ENCODE data around the gene ADRB2.
A peak's percentile ranks its signal among the peaks of the same experiment; 100 is the strongest.
"Not testable (repeated sequence)": the region's sequence is repeated elsewhere in the genome, so short reads cannot be mapped to it uniquely, and the experiment has no call there.

The ADRB2 gene

GRCh38 chr5:148855249-148856008 is 29.0 kb downstream of the ADRB2 start:
- peak; percentile 59 for DNase-seq (ENCODE audit: low spot score)

GRCh38 chr5:148856009-148856367 is 29.6 kb downstream of the ADRB2 start:
- no peak for DNase-seq (ENCODE audit: low spot score)

- no peak for DNase-seq (ENCODE audit: low spot score)
These were observed 30.0 kb downstream of the ADRB2 start for GRCh38 chr5:148856424-148856823.

DNA sequence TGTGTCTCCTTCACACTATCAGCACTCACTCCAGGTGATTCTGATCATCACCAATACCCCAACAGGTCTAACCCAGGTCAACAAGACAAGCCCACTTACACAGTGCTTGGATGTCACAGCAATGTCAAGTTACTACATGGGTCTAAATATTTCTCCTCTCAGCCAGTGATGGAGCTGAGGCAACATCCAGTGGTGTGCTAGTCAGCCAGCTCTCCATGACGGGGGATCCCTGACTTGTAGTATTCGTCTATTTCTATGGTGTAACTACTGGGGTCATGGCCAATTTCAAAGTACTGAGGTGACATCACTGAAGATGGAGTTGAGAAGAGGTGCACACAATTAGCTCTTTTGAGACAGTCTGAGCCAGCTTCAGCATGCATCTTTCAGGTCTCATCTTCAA is 31.1 kb downstream of the ADRB2 start:
- no peak for DNase-seq (ENCODE audit: low spot score)

DNA sequence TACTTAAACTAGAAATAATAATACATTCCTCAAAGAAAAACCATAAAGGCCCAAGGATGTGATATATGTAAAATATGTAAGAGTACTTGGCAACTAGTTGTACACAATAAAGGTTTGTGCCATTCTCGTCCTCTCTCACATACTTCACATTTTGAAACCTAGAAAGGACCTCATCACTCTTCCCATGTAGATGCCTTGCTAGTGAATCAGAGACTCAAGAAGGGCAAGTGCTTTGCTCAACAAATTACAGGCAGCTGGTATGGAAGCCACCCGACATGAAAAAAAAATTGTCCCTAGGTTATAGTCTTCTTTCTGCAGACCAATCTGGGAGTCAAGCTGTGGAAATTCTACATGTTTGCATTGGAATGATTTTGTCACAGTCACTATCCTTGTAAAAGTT is 31.7 kb downstream of the ADRB2 start:
- DNase-seq (ENCODE audit: low spot score), result no peak

DNA sequence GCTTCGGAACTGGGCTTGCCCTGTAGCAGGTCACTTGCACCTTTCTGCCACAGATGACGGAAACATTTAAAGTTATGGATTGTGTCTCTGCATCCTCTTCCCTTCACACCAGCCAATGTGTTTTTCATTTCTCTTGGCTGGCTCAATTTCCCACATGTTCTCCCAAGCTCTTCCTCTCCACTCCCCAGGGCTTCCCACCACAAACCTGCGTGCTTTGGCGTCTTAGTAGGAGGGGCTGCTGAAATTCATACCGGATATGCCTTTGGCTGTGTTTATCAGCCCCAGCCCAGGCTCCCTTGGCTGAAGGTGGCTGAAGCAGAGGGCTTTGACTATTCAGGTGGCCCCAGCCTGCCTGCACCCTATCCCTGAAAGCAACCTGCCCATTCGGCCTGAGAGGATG is 32.1 kb downstream of the ADRB2 start:
- no peak for DNase-seq (ENCODE audit: low spot score)

GRCh38 chr5:148859703-148860102 is 33.3 kb downstream of the ADRB2 start:
- DNase-seq (ENCODE audit: low spot score), result no peak

- DNase-seq (ENCODE audit: low spot score), result no peak
These were observed 34.2 kb downstream of the ADRB2 start for GRCh38 chr5:148860599-148860998.

GRCh38 chr5:148861088-148861487 is 34.7 kb downstream of the ADRB2 start:
- DNase-seq (ENCODE audit: low spot score), result no peak

GRCh38 chr5:148861696-148862095 is 35.3 kb downstream of the ADRB2 start:
- no peak for DNase-seq (ENCODE audit: low spot score)

- no peak for DNase-seq (ENCODE audit: low spot score)
These were observed 37.9 kb downstream of the ADRB2 start for GRCh38 chr5:148864113-148864841.

DNA sequence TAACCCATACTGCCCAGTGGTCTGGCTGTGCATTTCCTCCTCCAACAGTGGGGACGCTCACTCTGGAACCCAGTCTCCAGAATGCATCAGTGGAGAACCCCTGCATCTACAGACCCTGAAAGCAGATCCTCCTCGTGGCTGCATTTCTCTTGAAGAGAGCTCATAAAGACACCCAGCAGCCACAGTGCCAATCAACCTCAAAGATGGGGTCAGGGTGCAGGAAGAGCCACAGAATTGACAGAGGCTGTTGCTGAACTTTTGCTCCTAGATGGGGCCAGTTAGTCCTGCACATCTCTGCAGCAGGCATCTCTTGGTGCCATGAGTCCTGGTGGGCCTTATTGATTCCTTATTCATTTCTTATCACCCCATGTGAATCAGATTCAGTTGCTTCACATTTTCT is 39.6 kb downstream of the ADRB2 start:
- no peak for DNase-seq (ENCODE audit: low spot score)

GRCh38 chr5:148873120-148873519 is 46.7 kb downstream of the ADRB2 start:
- no peak for DNase-seq (ENCODE audit: low spot score)

DNA sequence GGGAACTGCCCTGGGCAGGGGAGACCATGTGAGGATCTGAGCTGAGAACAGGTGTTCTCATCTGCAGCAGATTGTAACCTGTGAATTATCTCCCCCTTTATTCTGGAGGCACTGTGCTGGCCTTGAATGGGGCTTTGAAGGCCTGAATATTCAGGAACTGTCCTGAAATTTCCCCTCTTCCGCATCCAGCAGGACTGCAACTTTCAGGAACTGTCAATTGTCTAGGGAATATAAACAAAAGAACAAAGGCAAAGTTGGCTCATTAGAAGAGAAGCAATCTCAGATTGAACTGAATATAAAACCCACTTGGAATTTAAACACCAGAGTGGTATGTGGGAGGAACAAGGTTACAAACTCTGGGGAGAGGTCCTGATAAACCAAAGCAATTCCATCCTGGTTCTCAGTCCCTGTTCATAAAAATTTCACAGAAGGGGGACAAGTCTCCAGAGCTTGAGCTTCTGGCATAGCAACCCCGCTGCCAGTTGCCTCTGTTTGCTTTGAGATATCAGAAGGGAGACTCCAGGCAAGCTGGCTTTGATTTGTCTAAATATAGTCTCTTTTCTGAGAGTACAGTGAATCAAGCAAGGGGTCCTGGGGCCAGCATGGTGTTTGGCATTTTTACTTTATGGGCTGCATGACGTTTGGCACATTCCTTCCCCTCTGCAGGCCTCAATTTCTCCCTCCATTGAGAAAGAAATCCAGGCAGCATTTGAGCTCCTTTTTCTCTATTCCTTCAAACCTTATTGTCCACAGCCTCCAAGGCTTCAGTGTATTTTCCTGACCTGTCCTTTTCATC is 47.5 kb downstream of the ADRB2 start:
- DNase-seq (ENCODE audit: low spot score), result no peak

DNA sequence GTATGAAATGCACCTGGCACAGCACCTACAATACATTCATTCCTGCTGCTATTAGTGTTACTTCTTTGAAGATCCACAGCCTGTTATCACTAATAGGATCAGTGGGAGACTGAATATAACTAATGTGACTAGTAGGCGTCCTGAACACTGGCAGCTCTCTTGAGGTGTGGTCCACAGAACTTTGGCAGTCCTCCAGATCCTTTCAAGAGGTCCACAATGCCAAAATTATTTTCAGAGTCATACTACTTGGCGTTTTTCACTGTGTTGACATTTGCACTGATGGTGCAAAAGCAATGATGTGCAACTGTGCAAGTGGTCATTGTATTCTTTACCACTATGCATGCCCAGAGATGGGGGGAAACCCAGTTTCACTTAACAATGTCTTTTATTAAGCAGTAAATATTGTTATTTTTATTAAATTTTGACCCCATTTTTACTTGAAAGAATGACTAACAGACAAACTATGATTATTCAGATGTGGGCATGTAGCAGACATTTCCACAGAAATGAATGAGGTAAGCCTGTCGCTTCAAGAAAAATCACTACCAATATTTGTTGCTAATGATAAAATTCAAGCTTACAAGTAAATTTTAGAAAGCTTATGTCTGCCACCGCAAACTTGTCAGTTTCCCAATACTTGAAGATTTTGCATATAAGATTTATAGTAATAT is 48.9 kb downstream of the ADRB2 start:
- DNase-seq (ENCODE audit: low spot score), result no peak

DNA sequence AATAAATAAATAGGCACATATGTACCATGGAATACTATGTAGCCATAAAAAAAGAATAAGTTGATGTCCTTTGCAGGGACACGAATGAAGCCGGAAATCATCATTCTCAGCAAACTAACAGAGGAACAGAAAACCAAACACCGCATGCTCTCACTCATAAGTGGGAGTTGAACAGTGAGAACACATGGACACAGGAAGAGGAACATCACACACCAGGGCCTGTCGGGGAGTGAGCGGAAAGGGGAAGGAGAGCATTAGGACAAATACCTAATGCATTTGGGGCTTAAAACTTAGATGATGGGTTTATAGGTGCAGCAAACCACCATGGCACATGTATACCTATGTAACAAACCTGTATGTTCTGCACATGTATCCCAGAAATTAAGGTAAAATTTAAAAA is 51.0 kb downstream of the ADRB2 start:
- not testable (repeated sequence) for DNase-seq (ENCODE audit: low spot score)
